COLO668 (cell line): ENCODE results near the gene SLC25A25.
"Not testable (repeated sequence)": the region's sequence is repeated elsewhere in the genome, so short reads cannot be mapped to it uniquely, and the experiment has no call there.

Source experiments
- DNase-seq: peaks from one replicate; lab custom pipeline; 2025; ENCODE audit not compliant: unreplicated experiment; lab: John Stamatoyannopoulos, UW

The SLC25A25 gene

GRCh38 chr9:128067645-128068385, at the start of gene SLC25A25:
Gene SLC25A25, plus strand, starts transcription at chr9:128068232. Its CDS starts 88 bp downstream, at chr9:128068320.
- DNase-seq, result peak; percentile 99

GRCh38 chr9:128020692-128021091, 47.3 kb upstream of the SLC25A25 start:
- DNase-seq, result no peak

DNA sequence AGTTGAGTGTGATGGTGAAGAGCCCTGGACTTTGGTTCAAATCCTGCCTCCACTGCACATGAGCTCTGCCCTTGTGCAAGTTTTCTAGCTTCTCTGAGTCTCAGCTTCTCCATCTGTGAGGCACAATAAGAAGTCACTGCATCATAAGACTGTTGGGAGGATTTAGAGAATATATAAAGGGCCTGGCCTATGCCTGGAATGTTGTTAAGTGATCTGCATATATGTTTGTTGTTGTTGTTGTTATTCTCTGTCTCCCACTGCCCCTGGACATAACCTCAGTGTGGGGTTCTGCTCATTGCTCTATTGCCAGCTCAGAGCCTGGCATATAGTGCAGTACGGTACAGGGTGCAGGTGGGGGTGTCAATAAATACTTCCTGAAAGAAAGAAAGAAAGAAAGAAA, 46.9 kb upstream of the SLC25A25 start:
- no peak for DNase-seq

GRCh38 chr9:128022886-128023285, 45.1 kb upstream of the SLC25A25 start:
- no peak for DNase-seq

- DNase-seq, result not testable (repeated sequence)
Measured at GRCh38 chr9:128023671-128024070, 44.4 kb upstream of the SLC25A25 start.

- no peak for DNase-seq
Measured at GRCh38 chr9:128024761-128025308, 43.2 kb upstream of the SLC25A25 start.

GRCh38 chr9:128025736-128026135, 42.3 kb upstream of the SLC25A25 start:
- DNase-seq, result no peak

- DNase-seq, result no peak
Measured at GRCh38 chr9:128026255-128026772, 41.7 kb upstream of the SLC25A25 start.

DNA sequence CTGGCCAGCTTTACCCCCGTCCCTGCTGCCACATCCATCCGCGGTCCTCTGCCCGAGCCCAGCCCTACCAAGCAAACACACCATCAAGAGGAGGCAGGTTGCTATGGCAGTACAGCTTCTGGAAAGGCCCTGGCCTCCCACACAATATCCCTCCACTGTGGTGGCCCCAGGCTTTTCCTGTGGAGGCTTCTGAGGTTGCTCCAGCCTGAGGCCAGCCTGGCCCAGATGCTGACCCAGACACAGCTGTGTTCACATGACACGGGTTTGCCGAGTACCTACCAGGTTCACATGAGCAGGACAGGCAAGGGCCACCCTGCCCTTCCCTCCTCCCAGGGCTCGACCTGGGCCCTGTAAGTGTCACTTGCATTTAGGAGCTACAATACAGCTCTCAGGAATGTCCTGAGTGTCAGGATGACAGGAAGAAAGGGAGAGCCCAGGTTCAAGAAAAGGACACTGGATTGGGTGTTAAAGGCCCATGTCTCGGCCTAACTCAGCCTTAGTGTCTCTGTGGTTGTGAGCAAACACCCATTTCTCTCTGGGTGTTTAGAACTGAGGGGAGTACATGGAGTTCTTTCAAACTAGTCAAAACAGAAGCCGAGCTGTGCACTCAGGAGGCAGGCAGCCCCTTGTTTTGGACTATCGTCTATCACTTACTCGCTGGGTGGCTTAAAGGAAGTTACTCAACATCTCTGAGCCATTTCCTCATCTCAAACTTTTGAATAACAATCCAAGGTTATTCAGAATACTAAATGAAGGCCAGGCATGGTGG, 41.1 kb upstream of the SLC25A25 start:
- DNase-seq, result peak; percentile 43

- DNase-seq, result no peak
Measured at GRCh38 chr9:128027705-128028104, 40.3 kb upstream of the SLC25A25 start.

DNA sequence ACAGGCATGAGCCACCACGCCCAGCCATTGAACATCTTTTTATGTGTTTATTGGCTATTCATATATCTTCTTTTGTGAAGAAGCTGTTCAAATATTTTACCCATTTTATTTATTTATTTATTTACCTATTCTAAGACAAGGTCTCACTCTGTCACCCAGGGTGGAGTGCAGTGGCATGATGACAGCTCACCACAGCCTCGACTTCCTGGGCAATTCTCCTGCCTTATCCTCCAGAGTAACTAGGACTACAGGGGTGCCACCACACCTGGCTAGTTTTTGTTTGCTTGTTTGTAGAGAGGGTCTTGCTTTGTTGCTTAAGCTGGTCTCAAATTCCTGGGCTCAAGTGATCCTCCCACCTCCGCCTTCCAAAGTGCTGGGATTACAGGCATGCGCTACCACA, 34.4 kb upstream of the SLC25A25 start:
- no peak for DNase-seq

DNA sequence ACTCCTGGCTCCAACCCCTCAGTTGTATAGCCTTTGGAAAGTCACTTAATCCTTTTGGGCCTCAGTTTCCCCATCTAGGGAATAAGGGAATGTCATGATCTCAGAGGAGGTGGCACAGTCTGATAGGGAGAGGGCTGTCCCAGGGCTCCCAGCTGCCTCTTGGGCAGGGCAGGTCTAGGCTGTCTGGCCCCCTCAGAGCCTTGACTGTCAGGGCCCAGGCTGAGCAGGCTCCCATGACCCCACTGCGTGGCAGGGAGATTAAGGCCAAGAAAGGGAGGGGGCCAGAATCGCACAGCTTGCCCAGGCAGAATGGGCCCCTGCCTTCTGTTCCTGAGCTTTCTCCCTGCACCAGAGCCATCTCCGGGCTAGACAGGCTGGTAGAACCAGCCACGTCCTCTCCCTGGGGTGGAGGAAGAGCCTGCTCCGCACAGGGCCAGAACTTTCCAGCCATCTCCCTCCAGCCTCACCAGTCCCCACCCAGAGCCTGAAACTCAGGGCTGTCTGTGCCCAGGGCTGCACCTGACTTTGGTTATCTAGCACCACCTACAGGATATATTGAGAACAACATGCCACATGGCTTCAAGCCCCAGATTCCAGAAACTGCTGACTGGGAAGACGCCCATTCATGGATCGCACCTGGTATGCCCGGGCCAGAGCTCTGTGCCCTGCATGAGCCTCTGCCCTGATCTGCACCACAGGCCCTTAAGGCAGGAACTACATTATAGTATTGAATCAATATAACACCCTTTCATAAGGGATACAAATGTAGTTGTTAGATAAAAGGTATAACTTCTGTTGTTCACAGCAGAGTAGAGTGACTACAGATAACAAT, 33.0 kb upstream of the SLC25A25 start:
- DNase-seq, result peak; percentile 81

GRCh38 chr9:128036522-128036921, 31.5 kb upstream of the SLC25A25 start:
- DNase-seq, result not testable (repeated sequence)

GRCh38 chr9:128040783-128041182, 27.2 kb upstream of the SLC25A25 start:
- not testable (repeated sequence) for DNase-seq

GRCh38 chr9:128042043-128042442, 26.0 kb upstream of the SLC25A25 start:
- DNase-seq, result no peak

GRCh38 chr9:128043467-128043868, 24.6 kb upstream of the SLC25A25 start:
- DNase-seq, result peak; percentile 27

DNA sequence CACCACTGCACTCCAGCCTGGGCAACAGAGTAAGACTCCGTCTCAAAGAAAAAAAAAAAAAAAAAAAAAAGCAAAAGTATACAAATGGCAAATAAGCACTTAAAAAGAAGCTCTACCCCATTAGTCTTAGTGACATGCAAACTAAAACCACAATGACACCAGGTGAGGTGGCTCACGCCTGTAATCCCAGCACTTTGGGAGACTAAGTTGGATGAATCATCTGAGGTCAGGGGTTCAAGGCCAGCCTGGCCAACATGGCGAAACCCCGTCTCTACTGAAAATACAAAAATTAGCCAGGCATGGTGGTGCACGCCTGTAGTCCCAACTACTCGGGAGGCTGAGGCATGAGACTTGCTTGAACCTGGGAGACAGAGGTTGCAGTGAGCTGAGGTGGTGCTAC, 22.6 kb upstream of the SLC25A25 start:
- DNase-seq, result not testable (repeated sequence)

GRCh38 chr9:128045831-128046230, 22.2 kb upstream of the SLC25A25 start:
- DNase-seq, result no peak

DNA sequence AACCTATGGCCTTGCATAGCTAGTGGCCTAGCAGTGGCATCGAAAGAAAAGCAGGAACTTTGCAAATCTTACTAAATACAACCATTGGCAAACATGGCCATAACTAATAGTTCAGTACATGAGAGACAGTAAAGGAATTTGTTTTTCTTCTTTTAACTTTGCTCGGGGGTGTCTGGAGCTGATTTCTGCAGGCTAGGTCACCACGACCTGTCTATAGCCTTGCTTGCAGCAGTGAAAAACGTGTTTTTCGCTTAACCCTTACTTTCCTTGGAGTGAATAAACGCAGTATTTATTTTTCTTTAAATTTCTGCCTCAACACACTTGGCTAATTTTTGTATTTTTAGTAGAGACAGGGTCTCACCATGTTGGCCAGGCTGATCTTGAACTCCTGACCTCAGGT, 20.8 kb upstream of the SLC25A25 start:
- DNase-seq, result no peak

- no peak for DNase-seq
Measured at GRCh38 chr9:128048663-128049062, 19.4 kb upstream of the SLC25A25 start.

- no peak for DNase-seq
Measured at GRCh38 chr9:128049843-128050242, 18.2 kb upstream of the SLC25A25 start.
